ENCODE measurements around the gene SMIM14.
"Not testable (repeated sequence)": the region's sequence is repeated elsewhere in the genome, so short reads cannot be mapped to it uniquely, and the experiment has no call there.

Gene SMIM14

GRCh38 chr4:39510348-39510929 is 128.2 kb downstream of the SMIM14 start:
- H3K4me2 ChIP-seq (ENCODE audit: low read length): no peak overlapping the region
- no peaks in the 10 kb centered on the region for H3K9me3 ChIP-seq (ENCODE audit: control insufficient read depth, insufficient read depth, low read length)
- no peak overlapping the region for H3K4me3 ChIP-seq (ENCODE audit: low read length)
- no peaks in the 10 kb centered on the region for H3K79me2 ChIP-seq (ENCODE audit: control insufficient read depth, low read length)
- H3K36me3 ChIP-seq (ENCODE audit: control insufficient read depth, low read length): peaks cover 45% of the 10 kb centered on the region
- H4K20me1 ChIP-seq (ENCODE audit: control insufficient read depth, insufficient read depth, low read depth, low read length): no peaks in the 10 kb centered on the region
- no peak for TF ChIP-seq EZH2phosphoT487 (IDR thresholded peaks at IDR 0.05; ENCODE audit: borderline replicate concordance, low read length)
- no peak for TF ChIP-seq CTCF (IDR thresholded peaks at IDR 0.05; ENCODE audit: low read depth, low read length, poor library complexity, severe bottlenecking)
- H3K9me2 ChIP-seq (replicated peaks; ENCODE audit: control insufficient read depth, low read length): no peaks in the 10 kb centered on the region
- no peaks in the 10 kb centered on the region for H3K27me3 ChIP-seq (ENCODE audit: control insufficient read depth, low read length)
- no peaks in the 10 kb centered on the region for H3F3A ChIP-seq (ENCODE audit: control insufficient read depth, insufficient read depth)
- H3K27ac ChIP-seq (ENCODE audit: low read depth, low read length): no peak overlapping the region
- no peaks in the 10 kb centered on the region for H3K4me1 ChIP-seq (ENCODE audit: control insufficient read depth, low read length)

- no peak overlapping the region for H3K4me3 ChIP-seq (ENCODE audit: low read length)
- no peaks in the 10 kb centered on the region for H3K79me2 ChIP-seq (ENCODE audit: control insufficient read depth, low read length)
- H3K27ac ChIP-seq (ENCODE audit: low read depth, low read length): no peak overlapping the region
- H3K4me1 ChIP-seq (ENCODE audit: control insufficient read depth, low read length): no peaks in the 10 kb centered on the region
- no peaks in the 10 kb centered on the region for H3F3A ChIP-seq (ENCODE audit: control insufficient read depth, insufficient read depth)
- peaks cover 57% of the 10 kb centered on the region for H3K36me3 ChIP-seq (ENCODE audit: control insufficient read depth, low read length)
- H3K27me3 ChIP-seq (ENCODE audit: control insufficient read depth, low read length): no peaks in the 10 kb centered on the region
- TF ChIP-seq EZH2phosphoT487 (IDR thresholded peaks at IDR 0.05; ENCODE audit: borderline replicate concordance, low read length) (no peak), CTCF (IDR thresholded peaks at IDR 0.05; ENCODE audit: low read depth, low read length, poor library complexity, severe bottlenecking) (no peak)
- H3K9me3 ChIP-seq (ENCODE audit: control insufficient read depth, insufficient read depth, low read length): no peaks in the 10 kb centered on the region
- no peaks in the 10 kb centered on the region for H4K20me1 ChIP-seq (ENCODE audit: control insufficient read depth, insufficient read depth, low read depth, low read length)
- no peaks in the 10 kb centered on the region for H3K9me2 ChIP-seq (replicated peaks; ENCODE audit: control insufficient read depth, low read length)
- H3K4me2 ChIP-seq (ENCODE audit: low read length): no peak overlapping the region
Measured at GRCh38 chr4:39505581-39505980, 133.1 kb downstream of the SMIM14 start.

GRCh38 chr4:39504538-39504937 is 134.1 kb downstream of the SMIM14 start:
- H3K27me3 ChIP-seq (ENCODE audit: control insufficient read depth, low read length): no peaks in the 10 kb centered on the region
- H3K4me2 ChIP-seq (ENCODE audit: low read length): no peak overlapping the region
- no peak for TF ChIP-seq EZH2phosphoT487 (IDR thresholded peaks at IDR 0.05; ENCODE audit: borderline replicate concordance, low read length)
- TF ChIP-seq CTCF (IDR thresholded peaks at IDR 0.05; ENCODE audit: low read depth, low read length, poor library complexity, severe bottlenecking): no peak
- no peaks in the 10 kb centered on the region for H3K9me3 ChIP-seq (ENCODE audit: control insufficient read depth, insufficient read depth, low read length)
- no peaks in the 10 kb centered on the region for H3K4me1 ChIP-seq (ENCODE audit: control insufficient read depth, low read length)
- peaks cover 47% of the 10 kb centered on the region for H3K36me3 ChIP-seq (ENCODE audit: control insufficient read depth, low read length)
- no peaks in the 10 kb centered on the region for H4K20me1 ChIP-seq (ENCODE audit: control insufficient read depth, insufficient read depth, low read depth, low read length)
- no peaks in the 10 kb centered on the region for H3K9me2 ChIP-seq (replicated peaks; ENCODE audit: control insufficient read depth, low read length)
- H3K79me2 ChIP-seq (ENCODE audit: control insufficient read depth, low read length): no peaks in the 10 kb centered on the region
- no peaks in the 10 kb centered on the region for H3F3A ChIP-seq (ENCODE audit: control insufficient read depth, insufficient read depth)
- no peak overlapping the region for H3K4me3 ChIP-seq (ENCODE audit: low read length)
- H3K27ac ChIP-seq (ENCODE audit: low read depth, low read length): no peak overlapping the region

GRCh38 chr4:39502664-39503035 is 136.0 kb downstream of the SMIM14 start:
- not testable (repeated sequence) for H3K9me2 ChIP-seq (replicated peaks; ENCODE audit: control insufficient read depth, low read length); H3K4me3 ChIP-seq (ENCODE audit: low read length); H3K4me1 ChIP-seq (ENCODE audit: control insufficient read depth, low read length); H3K27ac ChIP-seq (ENCODE audit: low read depth, low read length); H3K27me3 ChIP-seq (ENCODE audit: control insufficient read depth, low read length); H3K4me2 ChIP-seq (ENCODE audit: low read length); H3K79me2 ChIP-seq (ENCODE audit: control insufficient read depth, low read length); H4K20me1 ChIP-seq (ENCODE audit: control insufficient read depth, insufficient read depth, low read depth, low read length); H3F3A ChIP-seq (ENCODE audit: control insufficient read depth, insufficient read depth); H3K9me3 ChIP-seq (ENCODE audit: control insufficient read depth, insufficient read depth, low read length)
- H3K36me3 ChIP-seq (ENCODE audit: control insufficient read depth, low read length): peaks cover 36% of the 10 kb centered on the region
